ENCODE data around the gene ABCG4.

ABCG4 gene

DNA sequence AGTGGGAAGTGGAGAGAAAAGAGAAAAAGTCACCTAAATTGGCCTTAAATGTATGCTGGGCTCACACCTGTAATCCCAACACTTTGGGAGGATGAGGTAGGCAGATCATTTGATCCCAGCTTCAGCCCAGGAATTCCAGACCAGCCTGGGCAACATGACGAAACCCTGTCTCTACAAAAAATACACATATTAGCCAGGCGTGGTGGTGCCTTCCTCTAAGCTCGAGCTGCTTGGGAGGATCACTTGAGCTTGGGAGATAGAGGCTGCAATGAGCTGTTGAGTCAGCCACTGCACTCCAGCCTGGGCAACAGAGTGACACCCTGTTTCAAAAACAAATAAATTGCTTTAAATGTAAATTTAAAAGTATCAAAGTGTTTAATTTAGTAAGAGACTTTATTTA lies 61.2 kb downstream of the ABCG4 start:
- DNase-seq = no peak
